HG02973 (cell line): Measurements from ENCODE around the gene CD72.
"Not testable (repeated sequence)": the region's sequence is repeated elsewhere in the genome, so short reads cannot be mapped to it uniquely, and the experiment has no call there.

Experiments
- ATAC-seq: cut with Tn5 transposase; IDR thresholded peaks from one replicate; pipeline ENCODE4 v1.9.1; 2021; ENCODE audit warnings: moderate library complexity; ENCODE audit not compliant: unreplicated experiment

CD72 gene

DNA sequence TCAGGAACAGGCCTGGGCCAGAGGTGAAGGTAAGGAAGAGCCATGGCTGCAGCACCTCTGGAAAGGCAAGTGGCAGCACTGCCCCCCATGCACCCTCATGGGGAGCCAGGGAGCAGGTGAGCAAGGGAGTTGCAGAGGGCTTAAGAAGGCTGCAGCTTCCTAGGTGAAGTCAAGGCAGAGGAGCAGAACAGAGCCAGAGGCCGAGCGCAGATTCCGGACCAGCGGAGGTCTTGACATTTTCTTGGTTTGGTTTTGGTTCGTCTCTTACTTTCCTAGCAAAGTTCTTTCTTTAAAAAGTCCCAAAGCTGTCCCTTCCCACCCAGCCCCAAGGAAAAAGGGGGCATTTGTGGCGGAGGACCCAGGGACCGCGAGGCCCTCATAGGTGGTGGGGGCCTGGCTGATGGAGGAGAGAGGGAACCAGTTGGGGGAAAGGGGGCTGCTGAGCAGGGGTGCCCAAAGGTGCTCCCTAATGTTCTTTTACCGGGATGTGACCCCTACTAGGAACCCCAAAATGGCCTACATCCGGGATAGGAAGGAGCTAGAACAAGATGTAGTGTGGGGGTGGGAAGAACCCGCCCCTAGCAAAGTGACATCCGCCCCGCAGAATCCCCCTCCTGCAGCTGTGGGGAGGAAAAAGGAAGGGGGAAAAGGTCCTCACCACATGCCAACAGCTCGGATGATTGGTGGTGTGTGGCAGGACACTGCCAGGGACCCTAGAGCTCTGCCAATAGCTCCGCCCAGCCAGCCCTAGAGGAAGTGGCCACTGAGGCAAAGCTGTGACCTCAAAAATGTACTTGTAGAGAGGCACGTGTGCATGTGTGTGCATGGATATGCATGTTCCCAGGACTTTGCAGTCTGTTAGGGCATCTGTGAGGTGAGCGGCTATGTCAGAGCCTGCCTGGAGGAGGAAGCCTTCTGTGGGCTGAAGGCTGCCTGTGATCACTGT lies 914 bp upstream of the CD72 start:
- ATAC-seq = peak; percentile 40

DNA sequence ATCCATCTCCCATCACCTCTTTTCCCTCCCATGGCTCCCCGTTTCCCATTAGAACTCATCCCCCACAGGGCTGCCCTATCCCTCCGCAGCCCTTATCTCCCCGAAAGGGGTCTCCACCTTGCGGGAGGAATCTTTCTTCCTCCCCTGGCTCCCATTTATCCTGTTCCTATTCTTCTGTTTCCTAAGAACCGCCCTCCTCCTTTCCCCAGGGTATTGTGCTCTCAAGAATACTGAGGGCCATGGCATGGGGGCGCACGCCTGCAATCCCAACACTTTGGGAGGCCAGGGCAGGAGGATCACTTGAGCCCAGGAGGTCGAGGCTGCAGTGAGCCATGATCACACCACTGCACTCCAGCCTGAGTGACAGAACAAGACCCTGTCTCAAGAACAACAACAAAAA lies 665 bp downstream of the CD72 start:
- ATAC-seq = no peak

DNA sequence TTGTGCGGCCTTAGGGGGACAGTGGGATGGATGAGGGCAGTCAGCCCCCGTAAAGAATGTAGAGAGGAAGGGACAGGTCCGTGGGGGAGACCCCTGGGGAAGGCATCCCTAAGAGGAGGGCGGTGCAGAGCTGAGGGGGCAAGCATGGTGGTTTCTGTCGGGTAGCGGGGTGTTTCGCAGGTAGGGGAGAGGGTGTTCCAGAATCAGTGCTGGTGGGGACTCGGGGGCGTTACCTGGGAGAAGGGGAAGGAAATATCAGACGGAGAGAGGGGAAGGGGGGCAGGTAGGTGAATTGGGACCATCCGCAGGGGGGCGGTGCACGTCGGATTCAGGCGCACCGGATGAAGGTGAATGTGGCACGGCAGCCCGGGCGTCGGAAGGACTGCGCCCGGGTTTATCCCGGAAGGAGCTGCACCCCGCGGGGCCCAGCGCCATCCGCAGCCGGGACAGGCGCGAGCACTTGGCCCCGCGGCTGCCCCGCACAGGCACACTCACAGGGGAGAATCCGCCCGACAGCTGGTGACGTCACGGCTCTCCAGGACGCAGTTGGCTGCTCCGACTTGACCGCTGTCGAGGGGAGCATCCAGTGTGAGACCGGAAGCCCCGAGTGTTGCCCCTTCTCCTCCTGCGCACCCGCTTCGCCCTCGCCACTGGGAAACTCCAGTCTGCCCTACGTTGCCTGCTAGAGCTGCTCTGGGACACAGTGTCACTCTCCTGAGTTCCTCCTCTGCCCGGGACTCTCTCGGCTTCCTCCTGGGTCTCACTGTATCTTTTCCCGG lies 1.3 kb downstream of the CD72 start:
- no peak for ATAC-seq

DNA sequence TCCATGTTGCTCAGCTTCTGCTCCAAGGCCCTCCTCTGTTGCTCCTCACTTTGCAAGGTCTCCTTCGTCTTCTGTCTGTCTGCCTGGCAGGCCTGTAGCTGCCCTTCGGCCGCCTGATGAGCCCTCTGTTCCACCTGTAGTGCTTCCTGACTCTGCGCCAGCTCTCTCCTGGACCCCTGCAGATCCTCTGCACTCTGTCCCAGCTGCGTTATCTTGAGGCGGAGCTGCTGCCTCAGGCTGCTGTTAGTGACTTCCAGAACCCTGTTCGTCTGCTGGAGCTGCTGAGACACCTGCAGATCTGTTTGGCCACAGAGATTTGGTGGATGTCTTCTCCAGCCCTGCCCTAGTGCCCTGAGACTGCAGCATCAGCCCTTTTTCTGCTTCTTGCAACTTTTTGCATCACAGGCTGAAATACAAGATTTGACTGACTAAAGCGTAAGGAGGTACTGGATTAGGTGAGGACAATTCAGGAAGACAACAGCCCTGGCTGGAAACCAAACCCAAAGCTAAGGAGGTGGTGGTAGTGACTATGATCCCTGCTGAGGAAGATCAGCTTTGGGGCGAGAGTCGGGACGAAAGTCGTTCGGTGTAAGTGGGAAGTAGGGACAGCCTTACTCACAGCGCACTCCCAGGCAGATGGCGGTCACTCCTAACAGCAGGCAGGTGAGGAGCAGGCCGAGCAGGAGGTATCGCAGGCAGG lies 2.1 kb downstream of the CD72 start:
- no peak for ATAC-seq

DNA sequence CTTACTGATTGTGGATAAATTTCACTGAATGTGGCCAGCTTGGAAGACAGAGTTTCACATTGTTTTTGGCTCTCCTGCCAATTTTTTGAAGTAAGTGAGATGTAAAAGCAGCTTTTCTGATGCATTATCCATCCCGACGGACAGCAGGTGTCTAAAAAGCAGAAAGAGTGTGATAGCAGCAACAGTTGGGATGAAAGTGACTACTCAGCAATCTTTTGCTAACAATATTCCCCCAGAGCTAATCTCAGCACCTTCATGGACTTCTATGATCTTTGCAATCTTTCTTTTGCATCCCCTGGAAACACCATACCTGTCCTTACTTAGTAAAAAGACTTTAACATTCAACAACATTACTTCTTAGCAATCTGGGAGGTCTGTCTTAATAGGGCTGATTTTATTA lies 5.4 kb downstream of the CD72 start:
- no peak for ATAC-seq

DNA sequence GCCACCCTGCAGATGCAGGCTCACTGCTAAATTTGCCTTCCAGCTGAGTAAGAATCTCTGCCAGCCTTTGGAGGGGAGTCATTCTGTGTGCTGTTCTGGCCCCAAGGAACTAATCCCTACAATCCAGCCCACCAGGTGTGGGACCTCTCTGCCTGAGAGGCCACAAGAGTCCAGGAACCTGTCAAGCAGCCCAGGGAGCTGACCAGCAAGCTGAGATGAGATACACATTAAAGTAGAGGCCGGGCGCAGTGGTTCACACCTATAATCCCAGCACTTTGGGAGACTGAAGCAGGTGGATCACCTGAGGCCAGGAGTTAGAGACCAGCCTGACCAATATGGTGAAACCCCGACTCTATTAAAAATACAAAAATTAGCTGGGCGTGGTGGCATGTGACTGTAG lies 6.1 kb downstream of the CD72 start:
- ATAC-seq = not testable (repeated sequence)

DNA sequence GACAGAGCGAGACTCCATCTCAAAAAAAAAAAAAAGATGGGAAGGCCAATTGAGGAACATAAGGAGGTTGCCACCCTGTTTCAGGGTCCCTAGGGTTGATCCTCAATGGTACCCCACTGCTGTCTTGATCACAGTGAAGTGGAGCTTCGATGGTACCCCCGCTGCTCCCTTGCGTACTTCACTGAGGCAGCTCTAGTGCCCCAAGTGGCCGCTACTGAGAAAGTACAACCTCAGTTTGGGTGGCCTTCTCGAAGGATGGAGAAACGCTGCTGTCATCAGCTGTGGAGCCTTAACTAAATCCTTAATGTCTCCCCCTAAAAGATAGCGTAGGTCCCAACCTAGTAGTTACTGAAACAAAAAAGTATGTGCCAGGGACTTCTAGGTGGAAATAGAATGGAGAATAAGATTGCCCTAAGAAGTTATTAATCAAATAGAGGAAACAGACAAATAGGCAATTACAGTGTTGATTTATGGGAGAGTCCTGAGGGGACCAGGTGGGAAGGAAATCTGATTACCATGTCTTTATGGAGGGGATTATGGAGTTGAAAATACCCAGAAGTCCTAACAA lies 6.9 kb downstream of the CD72 start:
- ATAC-seq = no peak

DNA sequence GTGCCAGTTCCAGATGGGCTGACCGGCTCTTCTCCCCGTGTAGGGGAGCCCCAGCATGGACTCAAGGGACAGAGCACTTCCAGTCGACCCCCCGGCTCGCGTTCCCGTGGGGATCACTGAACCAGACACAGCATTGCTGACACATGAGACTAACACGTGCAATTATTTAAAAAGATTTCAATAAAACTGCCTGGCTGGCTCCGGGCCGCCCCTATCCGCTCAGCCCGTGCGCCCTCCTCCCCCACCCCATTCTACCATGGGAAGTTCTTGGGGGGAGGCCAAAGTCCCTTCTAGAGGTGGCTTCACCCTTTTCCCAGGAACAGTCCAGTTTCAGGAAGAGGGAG lies 8.4 kb downstream of the CD72 start:
- ATAC-seq = no peak

DNA sequence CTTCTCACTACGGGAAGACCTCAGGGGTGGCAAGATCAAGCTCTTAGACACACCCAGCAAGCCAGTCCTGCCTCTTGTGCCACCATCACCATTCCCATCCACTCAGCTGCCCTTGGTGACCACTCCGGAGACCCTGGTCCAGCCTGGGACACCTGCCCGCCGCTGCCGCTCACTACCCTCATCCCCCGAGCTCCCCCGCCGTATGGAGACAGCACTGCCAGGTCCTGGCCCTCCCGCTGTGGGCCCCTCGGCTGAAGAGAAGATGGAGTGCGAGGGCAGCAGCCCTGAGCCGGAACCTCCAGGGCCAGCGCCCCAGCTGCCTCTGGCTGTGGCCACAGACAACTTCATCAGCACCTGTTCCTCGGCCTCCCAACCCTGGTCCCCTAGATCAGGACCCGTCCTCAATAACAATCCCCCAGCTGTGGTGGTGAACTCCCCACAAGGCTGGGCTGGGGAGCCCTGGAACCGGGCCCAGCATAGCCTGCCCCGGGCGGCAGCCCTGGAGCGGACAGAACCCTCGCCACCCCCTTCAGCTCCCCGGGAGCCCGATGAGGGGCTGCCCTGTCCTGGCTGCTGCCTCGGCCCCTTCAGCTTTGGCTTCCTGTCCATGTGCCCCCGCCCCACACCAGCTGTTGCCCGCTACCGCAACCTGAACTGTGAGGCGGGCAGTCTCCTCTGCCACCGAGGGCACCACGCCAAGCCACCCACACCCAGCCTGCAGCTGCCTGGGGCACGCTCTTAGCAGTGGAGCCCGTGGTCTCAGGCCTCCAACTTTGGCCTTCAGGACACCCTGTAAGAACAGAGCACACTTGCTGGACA lies 9.0 kb downstream of the CD72 start:
- no peak for ATAC-seq

DNA sequence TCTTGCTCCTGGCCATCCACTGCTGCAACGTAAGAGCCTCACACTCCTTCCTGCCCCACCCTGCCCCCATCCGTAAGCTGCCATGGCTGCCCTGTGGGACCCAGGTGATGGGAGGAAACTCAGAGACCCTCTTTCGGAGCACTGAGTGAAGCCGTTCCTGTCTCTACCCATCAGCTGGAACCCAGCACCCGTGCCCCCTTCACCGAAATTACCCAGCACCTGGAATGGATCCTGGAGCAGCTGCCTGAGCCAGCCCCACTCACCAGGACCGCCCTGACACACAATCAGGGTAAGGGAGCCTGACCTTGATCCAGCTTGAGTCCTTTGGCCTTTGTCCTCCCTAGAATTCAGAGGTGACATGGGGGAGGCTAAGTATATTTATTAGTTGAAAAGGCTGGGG lies 10.0 kb downstream of the CD72 start:
- no peak for ATAC-seq

DNA sequence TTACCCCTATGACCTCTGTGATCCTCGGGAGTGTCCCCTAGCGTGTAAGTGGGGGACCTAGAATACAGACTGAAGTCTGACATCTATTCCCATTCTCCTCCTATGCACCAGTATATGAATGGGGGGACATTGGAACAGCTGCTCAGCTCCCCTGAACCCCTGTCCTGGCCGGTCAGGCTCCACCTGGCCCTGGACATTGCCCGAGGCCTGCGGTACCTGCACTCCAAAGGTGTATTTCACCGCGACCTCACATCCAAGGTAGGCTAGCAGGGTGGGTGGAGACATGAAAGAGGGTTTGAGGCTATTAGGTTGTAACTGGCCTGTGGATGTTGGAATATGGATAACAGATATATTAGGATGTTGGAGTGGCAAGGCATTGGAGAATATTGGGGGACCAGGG lies 11.5 kb downstream of the CD72 start:
- ATAC-seq = no peak

DNA sequence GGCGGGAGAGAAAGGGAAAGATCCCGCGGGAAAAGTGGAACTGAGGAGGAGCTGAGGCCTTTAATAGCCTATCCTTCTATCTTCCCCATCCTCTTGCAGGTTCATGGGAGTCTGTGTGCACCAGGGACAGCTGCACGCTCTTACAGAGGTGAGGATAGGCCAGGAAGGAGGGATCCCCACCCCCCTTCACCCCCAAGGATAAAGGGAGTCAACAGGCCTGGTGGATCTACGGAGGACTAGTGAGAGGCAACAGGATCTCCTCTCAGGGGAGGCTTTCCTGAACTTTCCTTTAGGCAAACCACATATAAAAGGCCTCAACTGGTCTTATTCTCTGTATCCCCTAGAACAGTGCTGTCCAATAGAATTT lies 12.1 kb downstream of the CD72 start:
- no peak for ATAC-seq

DNA sequence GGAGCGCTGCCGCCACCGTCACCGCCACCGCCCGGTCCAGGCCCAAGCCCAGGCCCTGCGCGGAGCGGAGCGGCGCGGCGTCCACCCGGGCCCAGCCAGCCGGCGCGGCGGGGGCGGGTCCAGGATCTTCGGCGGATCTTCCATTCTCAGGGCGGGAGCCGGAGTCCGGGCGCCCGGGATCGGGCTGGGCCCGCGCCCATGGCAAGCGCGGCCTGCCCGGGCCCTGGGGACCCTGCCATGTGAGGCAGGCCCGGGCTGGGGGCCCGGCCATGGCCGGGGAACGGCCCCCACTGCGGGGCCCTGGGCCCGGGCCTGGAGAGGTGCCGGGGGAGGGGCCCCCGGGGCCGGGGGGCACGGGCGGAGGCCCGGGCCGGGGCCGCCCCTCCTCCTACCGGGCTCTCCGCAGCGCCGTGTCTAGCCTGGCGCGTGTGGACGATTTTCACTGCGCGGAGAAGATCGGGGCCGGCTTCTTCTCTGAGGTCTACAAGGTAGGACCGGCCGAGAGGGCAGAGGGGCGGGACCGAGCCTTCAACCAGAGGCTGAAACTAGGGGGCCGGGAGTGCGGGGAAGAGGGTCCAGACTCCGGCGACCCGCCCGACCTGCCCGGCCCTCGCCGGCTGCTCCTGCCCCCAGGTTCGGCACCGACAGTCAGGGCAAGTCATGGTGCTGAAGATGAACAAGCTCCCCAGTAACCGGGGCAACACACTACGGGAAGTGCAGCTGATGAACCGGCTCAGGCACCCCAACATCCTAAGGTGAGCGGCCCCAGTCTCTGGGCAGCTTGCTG lies 12.7 kb downstream of the CD72 start:
- ATAC-seq = peak; percentile 9

DNA sequence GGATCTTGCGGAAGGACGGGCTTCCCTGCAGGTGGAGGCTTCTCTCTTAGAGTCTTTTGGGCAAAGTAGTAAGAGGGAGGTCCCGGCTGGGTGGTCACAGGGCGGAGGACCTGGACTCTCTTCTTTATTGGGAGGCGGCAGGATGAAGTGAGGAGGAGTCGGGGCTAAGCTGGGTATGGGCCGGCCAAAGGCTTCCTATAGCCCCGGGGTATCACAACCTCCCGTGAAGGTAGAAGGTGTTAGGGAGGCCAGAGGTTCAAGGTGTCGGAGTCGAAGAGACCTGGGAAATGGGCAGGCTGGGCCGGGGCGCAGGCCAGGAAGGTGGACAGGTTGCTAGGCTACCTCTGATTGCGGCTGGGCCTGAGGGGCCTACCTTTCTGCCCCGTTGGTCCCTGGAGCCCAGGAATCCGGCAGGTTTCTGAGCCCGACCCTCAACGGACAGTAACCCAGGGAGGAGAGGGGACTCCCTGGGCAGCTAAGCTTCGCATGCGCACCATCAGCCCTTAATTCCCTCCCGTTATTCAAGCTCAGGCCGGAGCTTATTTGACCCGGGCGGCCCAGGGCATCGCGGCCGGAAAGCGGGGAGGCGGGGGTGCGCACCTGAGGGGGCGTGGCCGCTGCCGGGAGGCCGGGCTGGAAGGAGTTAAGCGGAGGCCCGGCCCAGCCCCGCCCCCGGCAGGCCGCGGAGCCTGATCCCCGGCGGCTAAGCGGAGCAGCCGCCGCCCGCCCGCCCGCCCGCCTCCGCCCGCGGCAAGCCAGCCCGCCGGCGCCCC lies 13.4 kb downstream of the CD72 start, which contains the start of gene TESK1:
TSS of gene TESK1 (plus strand) at position 685 of the 773 bp plus-strand sequence. CDS start 358 bp downstream, outside the sequence.
- ATAC-seq = peak; percentile 41

DNA sequence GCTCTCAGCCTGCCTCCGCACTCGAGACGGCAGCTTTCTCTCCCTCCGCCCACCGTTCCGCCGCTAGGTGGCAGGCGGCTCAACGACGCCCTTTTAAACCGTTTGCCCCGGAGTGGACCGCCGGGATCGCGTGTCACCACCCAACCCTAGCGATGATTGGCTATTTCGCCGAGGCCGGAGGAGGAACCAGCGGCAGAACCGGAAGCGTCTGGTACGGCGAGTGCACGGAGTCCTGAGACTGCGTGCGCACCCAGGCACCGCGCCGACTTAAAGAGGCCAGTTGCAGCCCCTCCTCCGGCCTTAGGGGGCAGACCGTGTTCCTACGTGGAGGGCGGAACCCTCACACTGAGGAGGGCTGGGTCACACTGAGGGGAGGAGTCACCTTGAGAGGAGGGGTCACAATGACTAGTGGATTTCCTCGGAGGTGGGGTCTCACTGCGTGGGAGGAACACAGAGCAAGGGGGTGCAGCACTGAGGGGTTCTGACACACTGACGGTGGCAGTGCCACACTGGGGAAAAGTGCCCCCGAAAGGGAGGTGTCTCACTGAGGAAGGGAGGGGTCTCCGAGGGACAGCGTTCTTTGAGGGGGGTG lies 14.1 kb downstream of the CD72 start:
- ATAC-seq = peak; percentile 82

DNA sequence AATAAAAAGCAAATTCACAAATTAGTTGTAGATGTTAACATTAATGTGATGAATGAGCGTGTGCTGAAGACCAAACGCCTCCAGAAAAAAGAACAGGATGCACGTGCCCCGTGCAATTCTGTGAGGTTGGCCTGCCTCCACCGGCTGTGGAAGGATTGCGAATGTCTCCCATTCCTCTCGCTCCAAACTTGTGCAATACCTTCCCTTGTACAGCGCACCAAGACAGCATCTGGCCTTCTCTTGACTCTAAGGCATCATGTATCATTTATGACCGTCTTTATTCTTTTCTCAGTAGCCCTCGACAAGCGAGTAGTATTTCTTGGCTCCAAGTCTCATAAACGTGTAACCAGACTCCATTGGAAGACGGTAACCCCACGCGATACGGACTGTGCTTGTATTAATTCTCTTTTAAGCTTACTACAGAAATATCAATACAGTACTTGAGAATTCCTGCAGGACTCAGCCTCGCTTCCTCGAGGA lies 14.7 kb downstream of the CD72 start:
- no peak for ATAC-seq

DNA sequence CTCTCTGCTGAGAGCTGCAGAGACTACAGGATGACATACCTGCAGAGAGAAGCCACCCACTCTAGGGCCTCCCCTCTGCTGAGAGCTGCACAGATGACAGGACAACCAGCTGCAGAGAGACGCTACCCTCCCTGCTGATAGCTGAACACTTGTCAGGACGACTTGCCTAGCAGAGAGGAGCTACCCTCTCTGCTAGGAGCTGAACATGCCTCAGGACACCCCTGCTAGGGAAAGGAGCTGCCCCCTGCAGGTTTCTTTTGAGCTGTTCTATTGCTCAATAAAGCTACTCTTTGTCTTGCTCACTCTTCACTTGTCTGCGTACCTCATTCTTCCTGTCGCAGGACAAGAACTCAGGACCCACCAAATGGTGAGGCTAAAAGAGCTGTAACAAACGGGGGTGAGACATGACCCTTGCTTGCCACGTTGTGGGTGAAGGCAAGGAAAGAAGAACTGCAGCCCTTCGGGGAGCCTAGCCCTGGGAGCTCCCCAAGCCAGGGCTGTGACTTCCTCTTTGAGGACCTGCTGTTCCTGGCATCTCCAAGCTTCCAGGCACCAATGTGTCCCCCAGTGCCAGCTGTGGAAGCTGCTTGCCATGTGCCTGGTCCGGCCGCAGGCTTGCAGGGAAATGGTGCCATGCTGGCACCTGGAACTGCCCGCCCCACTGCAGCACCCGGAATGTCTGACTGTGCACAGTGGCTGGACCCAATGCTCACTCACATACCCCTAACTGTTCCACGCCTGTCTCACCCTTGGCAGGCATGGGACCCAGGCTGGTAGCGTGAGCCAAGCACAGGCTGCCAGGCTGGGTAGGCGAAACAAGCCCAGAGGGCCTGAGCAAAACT lies 18.2 kb downstream of the CD72 start:
- no peak for ATAC-seq
